HepG2 (cell line): Measurements from ENCODE around the gene SLC44A4. TPM values are rescaled to one million over a fixed set of nuclear protein-coding genes. Genes with fewer than 3 reads are reported as not detected.

ENCODE experiments used
- ATAC-seq: fragments of 200-7000 bp; cut with Tn5 transposase; 3 replicates; pipeline ENCODE4 v1.9.1; 2020; ENCODE audit warnings: mild to moderate bottlenecking, moderate library complexity
- BruUV-seq: library from RNA; stranded (reverse); fragments of 400-500 nt; replicated peaks from 2 replicates; lab custom pipeline; 2021; lab: Mats Ljungman, UMichigan
- CTCF ChIA-PET: fragments of 300-600 bp; formaldehyde crosslinking; extraction: SDS; loops from one replicate; lab custom pipeline; 2021; ENCODE audit warnings: low total read pairs, inconsistent platforms, low intra/inter-chr PET ratio; lab: Yijun Ruan, JAX
- POLR2A ChIA-PET: fragments of 350-600 bp; sonication (Branson Sonifier 250); formaldehyde crosslinking; loops from one replicate; lab custom pipeline; 2020; ENCODE audit warnings: antibody characterized with exemption, inconsistent platforms; lab: Yijun Ruan, JAX
- DNase-seq: peaks from one replicate; pipeline ENCODE4 v3.0.0-alpha.2; 2015; ENCODE audit warnings: low spot score
- FAIRE-seq: peaks from 3 replicates; lab custom pipeline; 2011; peaks lifted over from hg19 to GRCh38; lab: Jason Lieb, UNC
- H2AFZ ChIP-seq: one replicate; pipeline ENCODE4 v1.6.1; 2011; ENCODE audit warnings: low read length, inconsistent platforms
- H3K27ac ChIP-seq: fragments of 300-600 bp; 3 replicates; pipeline ENCODE4 v1.8.0; 2011; ENCODE audit warnings: mixed run types, mild to moderate bottlenecking, mixed read lengths, low read length, inconsistent platforms; ENCODE audit not compliant: insufficient read depth; ENCODE audit errors: extremely low read length
- H3K27me3 ChIP-seq, 2 experiments: fragments of 200-600 bp in 1 of 2; 2 replicates in 1 of 2; 3 replicates in 1 of 2; pipeline versions ENCODE4 v1.6.0 to v1.8.0; 2011; ENCODE audit warnings: low read length in 2 of 2, mild to moderate bottlenecking in 2 of 2, moderate library complexity in 2 of 2, inconsistent platforms in 1 of 2; ENCODE audit not compliant: insufficient read depth in 2 of 2, control insufficient read depth in 1 of 2
- H3K36me3 ChIP-seq, 2 experiments: fragments of 200-600 bp in 1 of 2; replicated peaks in 1 of 2; 2 replicates in 1 of 2; 3 replicates in 1 of 2; pipeline versions ENCODE4 v1.5.1 to v1.8.0; 2011; ENCODE audit warnings: low read length in 2 of 2, inconsistent platforms in 1 of 2; ENCODE audit not compliant: insufficient read depth in 2 of 2, control insufficient read depth in 1 of 2
- H3K4me1 ChIP-seq: 2 replicates; pipeline ENCODE4 v1.5.1; 2012; ENCODE audit warnings: low read length, inconsistent platforms; ENCODE audit not compliant: insufficient read depth
- H3K4me2 ChIP-seq: 2 replicates; pipeline ENCODE4 v1.6.0; 2011; ENCODE audit warnings: low read depth, low read length, inconsistent platforms
- H3K4me3 ChIP-seq, 3 experiments: fragments of 200-600 bp in 1 of 3; sonication (generic), shearing (Covaris generic) in 1 of 3; replicated peaks in 1 of 3; 2 replicates each; pipeline ENCODE4 v1.5.1; 2011 to 2016; ENCODE audit warnings: low read length in 3 of 3, inconsistent platforms in 2 of 3, low read depth in 2 of 3, mild to moderate bottlenecking in 2 of 3, control low read depth in 1 of 3, mixed read lengths in 1 of 3; ENCODE audit not compliant: insufficient read depth in 1 of 3
- H3K79me2 ChIP-seq: one replicate; pipeline ENCODE4 v1.6.1; 2011; ENCODE audit warnings: low read length, inconsistent platforms; ENCODE audit not compliant: insufficient read depth
- H3K9ac ChIP-seq: 2 replicates; pipeline ENCODE4 v1.6.0; 2011; ENCODE audit warnings: mild to moderate bottlenecking, low read depth, low read length, inconsistent platforms; ENCODE audit not compliant: insufficient read depth
- H3K9me3 ChIP-seq: 2 replicates; pipeline ENCODE4 v1.5.1; 2012; ENCODE audit warnings: mild to moderate bottlenecking, low read length
- H4K20me1 ChIP-seq: 2 replicates; pipeline ENCODE4 v1.6.0; 2011; ENCODE audit warnings: inconsistent platforms, mild to moderate bottlenecking, low read length, moderate library complexity; ENCODE audit not compliant: insufficient read depth
- AGO2 ChIP-seq: fragments of 200-400 bp; formaldehyde crosslinking; optimal IDR thresholded peaks from 2 replicates; pipeline ENCODE3; 2017; ENCODE audit warnings: mild to moderate bottlenecking, low read depth, low read length, moderate library complexity
- CTCF ChIP-seq: sonication (generic); formaldehyde crosslinking; IDR thresholded peaks from 2 replicates; pipeline ENCODE4 v1.5.0; 2020; ENCODE audit warnings: mild to moderate bottlenecking, missing genetic modification reagents, moderate library complexity
- GTF2F1 ChIP-seq: fragments of 150-350 bp; IDR thresholded peaks from 2 replicates; pipeline ENCODE4 v1.6.1; 2014; ENCODE audit warnings: low read length
- HNF4A ChIP-seq: sonication (generic); formaldehyde crosslinking; IDR thresholded peaks from 2 replicates; pipeline ENCODE4 v1.4.0; 2020; ENCODE audit warnings: missing genetic modification reagents
- MXD3 ChIP-seq: IDR thresholded peaks from 2 replicates; pipeline ENCODE4 v1.6.1; 2016; ENCODE audit warnings: mild to moderate bottlenecking, missing biosample characterization, missing genetic modification reagents
- NCOR1 ChIP-seq: fragments of 200-600 bp; sonication (generic); IDR thresholded peaks from 2 replicates; pipeline ENCODE4 v1.7.0; 2017; ENCODE audit warnings: antibody characterized with exemption, low read length, borderline replicate concordance
- PATZ1 ChIP-seq: sonication (generic); formaldehyde crosslinking; IDR thresholded peaks from 2 replicates; pipeline ENCODE4 v1.4.0; 2020; ENCODE audit warnings: missing genetic modification reagents
- POLR2AphosphoS5 ChIP-seq: IDR thresholded peaks from 2 replicates; pipeline ENCODE4 v1.6.1; 2012; ENCODE audit warnings: low read depth, low read length
- SMAD1 ChIP-seq: sonication (generic); formaldehyde crosslinking; IDR thresholded peaks from 2 replicates; pipeline ENCODE4 v1.4.0; 2020; ENCODE audit warnings: missing genetic modification reagents, low read depth, mild to moderate bottlenecking, borderline replicate concordance
- SPEN ChIP-seq: sonication (generic); formaldehyde crosslinking; IDR thresholded peaks from 2 replicates; pipeline ENCODE4 v1.5.1; 2020; ENCODE audit warnings: low read depth, mild to moderate bottlenecking, missing genetic modification reagents
- ZFP41 ChIP-seq: sonication (generic); formaldehyde crosslinking; IDR thresholded peaks from 2 replicates; pipeline ENCODE4 v1.4.0; 2020; ENCODE audit warnings: mild to moderate bottlenecking, missing genetic modification reagents, borderline replicate concordance
- ZNF329 ChIP-seq: sonication (generic); formaldehyde crosslinking; IDR thresholded peaks from 2 replicates; pipeline ENCODE4 v1.9.0; 2021; ENCODE audit warnings: low read depth, mild to moderate bottlenecking, missing genetic modification reagents
- ZNF547 ChIP-seq: sonication (generic); formaldehyde crosslinking; IDR thresholded peaks from 2 replicates; pipeline ENCODE4 v1.5.1; 2020; ENCODE audit warnings: mild to moderate bottlenecking, missing genetic modification reagents
- ZNF687 ChIP-seq: sonication (generic); formaldehyde crosslinking; IDR thresholded peaks from 2 replicates; pipeline ENCODE4 v1.5.1; 2020; ENCODE audit warnings: mild to moderate bottlenecking, missing genetic modification reagents, moderate library complexity
- ZSCAN30 ChIP-seq: sonication (generic); formaldehyde crosslinking; IDR thresholded peaks from 2 replicates; pipeline ENCODE4 v1.5.0; 2020; ENCODE audit warnings: mild to moderate bottlenecking, missing genetic modification reagents
- WGBS: methylation state at CpG from one replicate; pipeline ENCODE4 v1.1.6; 2017; ENCODE audit warnings: low lambda C conversion rate; 5-methylcytosine and 5-hydroxymethylcytosine counted together
- in situ Hi-C: cut with HindIII; loops from 2 replicates; pipeline ENCODE4 v1.10.0; 2017; ENCODE audit warnings: low pct_unique_long_range_greater_than_20kb; ENCODE audit not compliant: extremely low pct_ligation_motif_present
- intact Hi-C: fragments of 100-400 bp; cut with micrococcal nuclease; formaldehyde crosslinking; loops from one replicate; pipeline ENCODE4 v1.10.0; 2022; ENCODE audit not compliant: unreplicated experiment
- polyA plus RNA-seq, 8 experiments: library from polyadenylated mRNA; depleted of rRNA in 3 of 8; stranded (reverse) in 7 of 8; unstranded in 1 of 8; fragments of >200 nt; fragmentation: Illumina TruSeq in 4 of 8; extraction: Trizol in 4 of 8; gene quantifications; 2 replicates each; pipeline versions ENCODE4 v1.2.1 to v1.2.3, GENCODE V29; 2011 to 2016; ENCODE audit warnings: low read depth in 4 of 8, missing spikeins in 1 of 8, mixed read lengths in 1 of 8; ENCODE audit not compliant: insufficient read depth in 1 of 8
- total RNA-seq, 5 experiments: library from RNA; depleted of rRNA; stranded (reverse); fragments of >200 nt; fragmentation: Illumina TruSeq; extraction: Trizol; gene quantifications; 2 replicates each; pipeline ENCODE4 v1.2.3, GENCODE V29; 2016; ENCODE audit warnings: low read depth in 1 of 5

Gene SLC44A4
- total and polyA plus RNA-seq, 2 of the 13 experiments (the other 11 are each of a cell fraction or from before 2014, with no cell fraction given): 3.5 to 5.9 TPM

GRCh38 chr6:31859923-31860322, 18.9 kb downstream of the SLC44A4 start:
- peaks cover 47% of the 10 kb centered on the region for H3K4me1 ChIP-seq
- no TSS peak for BruUV-seq
- FAIRE-seq: no peak
- intact Hi-C loops (no loop called here), in situ Hi-C loops (no loop called here)
- POLR2A ChIA-PET: interaction anchor here (0.9 to 1.9 kb wide), 6 partner anchors 15 to 112 kb away, joined by 3 to 4 read pairs (median 4); partner anchors contain the start of gene DXO
- no peak overlapping the region for H3K4me2 ChIP-seq
- H3K36me3 ChIP-seq: peaks cover 8 to 33% of the 10 kb centered on the region in 2 experiments; a peak in 4 of 5 replicates
- H4K20me1 ChIP-seq: no peaks in the 10 kb centered on the region
- no peak overlapping the region for H3K27ac ChIP-seq
- H3K9me3 ChIP-seq: no peaks in the 10 kb centered on the region
- H3K27me3 ChIP-seq: no peaks in the 10 kb centered on the region; a peak in 1 of 5 replicates
- no peak for ATAC-seq
- H3K79me2 ChIP-seq: peaks cover 34% of the 10 kb centered on the region
- H3K4me3 ChIP-seq: no peak overlapping the region
- no peak overlapping the region for H2AFZ ChIP-seq
- no peak overlapping the region for H3K9ac ChIP-seq
- CTCF ChIA-PET: no interaction called here
- no peak for DNase-seq
- WGBS: 92% methylated on average over 11 of the region's 11 CpGs
- no peak for TF ChIP-seq ZSCAN30
- no peak for TF ChIP-seq ZNF329
- no peak for TF ChIP-seq PATZ1 (CRISPR knock-in tag)
- no peak for TF ChIP-seq CTCF (CRISPR knock-in tag)
- TF ChIP-seq SPEN (CRISPR knock-in tag): no peak
- no peak for TF ChIP-seq SMAD1
- TF ChIP-seq ZFP41 (CRISPR knock-in tag): no peak
- TF ChIP-seq GTF2F1: no peak
- 0 out of 2 replicates have a peak, but pooled peaks have one; percentile 5 for TF ChIP-seq POLR2AphosphoS5
- TF ChIP-seq AGO2: peak; percentile 12
- TF ChIP-seq MXD3: no peak
- TF ChIP-seq NCOR1: no peak
- no peak for TF ChIP-seq HNF4A (CRISPR knock-in tag)
- no peak for TF ChIP-seq ZNF547 (CRISPR knock-in tag)
- peak; percentile 35; the same call in 1 of the 2 replicates for TF ChIP-seq ZNF687 (CRISPR knock-in tag)
